Hindlimb muscle (tissue), 1 donor: ENCODE measurements around the gene BTRC. TPM values are rescaled to one million over a fixed set of nuclear protein-coding genes. Genes with fewer than 3 reads are reported as not detected.
"Not testable (repeated sequence)": the region's sequence is repeated elsewhere in the genome, so short reads cannot be mapped to it uniquely, and the experiment has no call there.

Experiments used
- DNase-seq: peaks from one replicate; pipeline ENCODE4 v3.0.0-alpha.2; 2013
- polyA plus RNA-seq: library from polyadenylated mRNA; unstranded; fragments of 120-200 nt; gene quantifications from one replicate; pipeline ENCODE4 v1.2.1, GENCODE V29; 2013; ENCODE audit not compliant: insufficient read length

BTRC gene
- polyA plus RNA-seq, 1 donor, result 29.5 TPM

GRCh38 chr10:101388676-101389276 is 34.8 kb downstream of the BTRC start:
- DNase-seq, result no peak

GRCh38 chr10:101389532-101389931 is 35.6 kb downstream of the BTRC start:
- DNase-seq, result not testable (repeated sequence)

- no peak for DNase-seq
Observed at GRCh38 chr10:101389986-101390531, 36.1 kb downstream of the BTRC start.

GRCh38 chr10:101393378-101393777 is 39.4 kb downstream of the BTRC start:
- no peak for DNase-seq

- no peak for DNase-seq
Observed at GRCh38 chr10:101394524-101395133, 40.7 kb downstream of the BTRC start.

- DNase-seq, result peak; percentile 60
Observed at GRCh38 chr10:101397140-101397539, 43.2 kb downstream of the BTRC start.

GRCh38 chr10:101400585-101400984 is 46.6 kb downstream of the BTRC start:
- DNase-seq, result no peak

GRCh38 chr10:101402711-101403110 is 48.7 kb downstream of the BTRC start:
- DNase-seq, result no peak

- no peak for DNase-seq
Observed at GRCh38 chr10:101403161-101403560, 49.2 kb downstream of the BTRC start.

GRCh38 chr10:101405001-101405400 is 51.0 kb downstream of the BTRC start:
- DNase-seq, result no peak

GRCh38 chr10:101411598-101411997 is 57.6 kb downstream of the BTRC start:
- DNase-seq, result no peak

- DNase-seq, result no peak
Observed at GRCh38 chr10:101414034-101414433, 60.1 kb downstream of the BTRC start.

- DNase-seq, result no peak
Observed at GRCh38 chr10:101415884-101416283, 61.9 kb downstream of the BTRC start.

- DNase-seq, result not testable (repeated sequence)
Observed at GRCh38 chr10:101421967-101422366, 68.0 kb downstream of the BTRC start.

- DNase-seq, result no peak
Observed at GRCh38 chr10:101425535-101425934, 71.6 kb downstream of the BTRC start.

- DNase-seq, result no peak
Observed at GRCh38 chr10:101428036-101428435, 74.1 kb downstream of the BTRC start.

- DNase-seq, result no peak
Observed at GRCh38 chr10:101429423-101429822, 75.5 kb downstream of the BTRC start.

- DNase-seq, result no peak
Observed at GRCh38 chr10:101436302-101436701, 82.3 kb downstream of the BTRC start.

- DNase-seq, result no peak
Observed at GRCh38 chr10:101438881-101439391, 85.0 kb downstream of the BTRC start.

- DNase-seq, result peak; percentile 36
Observed at GRCh38 chr10:101441541-101442455, 87.8 kb downstream of the BTRC start.

GRCh38 chr10:101442456-101442800 is 88.5 kb downstream of the BTRC start:
- DNase-seq, result no peak

GRCh38 chr10:101444058-101444898 is 90.3 kb downstream of the BTRC start:
- DNase-seq, result no peak
